GM19452 (cell line): ENCODE results near the gene CORO7.

Source experiments
- ATAC-seq: cut with Tn5 transposase; IDR thresholded peaks from one replicate; pipeline ENCODE4 v1.9.1; 2021; ENCODE audit not compliant: unreplicated experiment

CORO7 gene

GRCh38 chr16:4416200-4417032, at the start of gene CORO7:
Gene CORO7, minus strand, starts transcription at chr16:4416596. Its CDS starts 78 bp downstream, at chr16:4416518.
- ATAC-seq, result peak; percentile 67

GRCh38 chr16:4463522-4464163, 47.2 kb upstream of the CORO7 start:
- no peak for ATAC-seq

- no peak for ATAC-seq
Measured at GRCh38 chr16:4461250-4462085, 45.1 kb upstream of the CORO7 start.

- no peak for ATAC-seq
Measured at GRCh38 chr16:4460936-4461249, 44.5 kb upstream of the CORO7 start.

GRCh38 chr16:4455951-4456350, 39.6 kb upstream of the CORO7 start:
- no peak for ATAC-seq

GRCh38 chr16:4455081-4455480, 38.7 kb upstream of the CORO7 start:
- no peak for ATAC-seq

- no peak for ATAC-seq
Measured at GRCh38 chr16:4454623-4455022, 38.2 kb upstream of the CORO7 start.

GRCh38 chr16:4452674-4453073, 36.3 kb upstream of the CORO7 start:
- no peak for ATAC-seq

- ATAC-seq, result no peak
Measured at GRCh38 chr16:4450931-4451519, 34.6 kb upstream of the CORO7 start.

- ATAC-seq, result no peak
Measured at GRCh38 chr16:4450430-4450829, 34.0 kb upstream of the CORO7 start.

- no peak for ATAC-seq
Measured at GRCh38 chr16:4443986-4444385, 27.6 kb upstream of the CORO7 start.

GRCh38 chr16:4443271-4443670, 26.9 kb upstream of the CORO7 start:
- ATAC-seq, result no peak

GRCh38 chr16:4442371-4442770, 26.0 kb upstream of the CORO7 start:
- ATAC-seq, result no peak

GRCh38 chr16:4437366-4437765, 21.0 kb upstream of the CORO7 start:
- no peak for ATAC-seq

GRCh38 chr16:4435337-4436067, 19.1 kb upstream of the CORO7 start:
- no peak for ATAC-seq

- no peak for ATAC-seq
Measured at GRCh38 chr16:4433914-4434787, 17.8 kb upstream of the CORO7 start.

GRCh38 chr16:4433228-4433627, 16.8 kb upstream of the CORO7 start:
- ATAC-seq, result no peak

- no peak for ATAC-seq
Measured at GRCh38 chr16:4431023-4431422, 14.6 kb upstream of the CORO7 start.

GRCh38 chr16:4428500-4428899, 12.1 kb upstream of the CORO7 start:
- ATAC-seq, result no peak
